ENCODE results near the gene CEMIP.

- no peak for TF ChIP-seq CTCF (IDR thresholded peaks at IDR 0.05; ENCODE audit: insufficient read depth, low read length, poor library complexity, severe bottlenecking)
- no peak for TF ChIP-seq EZH2phosphoT487 (conservative IDR thresholded peaks at IDR 0.05; ENCODE audit: low read length)
Measured at GRCh38 chr15:80883641-80884040, 104.5 kb downstream of the CEMIP start.

All from SU-DHL-6 (cell line).